Kidney epithelial cell (primary cell): ENCODE results near the gene SNRNP35. TPM values are rescaled to one million over a fixed set of nuclear protein-coding genes. Genes with fewer than 3 reads are reported as not detected.
"Not testable (repeated sequence)": the region's sequence is repeated elsewhere in the genome, so short reads cannot be mapped to it uniquely, and the experiment has no call there.

Experiments used
- DNase-seq: peaks from one replicate; pipeline ENCODE4 v3.0.0-alpha.2; 2010; ENCODE audit warnings: low read depth
- H3K27me3 ChIP-seq: 2 replicates; pipeline ENCODE4 v1.6.0; 2011; ENCODE audit warnings: low read length; ENCODE audit not compliant: control insufficient read depth, insufficient read depth
- H3K36me3 ChIP-seq: 2 replicates; pipeline ENCODE4 v1.5.1; 2011; ENCODE audit warnings: low read length; ENCODE audit not compliant: control insufficient read depth, insufficient read depth
- H3K4me3 ChIP-seq: 2 replicates; pipeline ENCODE4 v1.5.1; 2011; ENCODE audit warnings: low read depth, mild to moderate bottlenecking, control low read depth, low read length
- total RNA-seq: library from RNA; depleted of rRNA; stranded (reverse); fragments of >200 nt; gene quantifications from 2 replicates; pipeline ENCODE4 v1.2.3, GENCODE V29; 2015
- TF ChIP-seq, protein P1 (sequence below): IDR thresholded peaks from 2 replicates; pipeline ENCODE4 v1.5.1; 2011; ENCODE audit warnings: mild to moderate bottlenecking, moderate library complexity, low read length, control low read depth, inconsistent platforms; ENCODE audit not compliant: insufficient read depth, poor library complexity, severe bottlenecking

The SNRNP35 gene
- total RNA-seq, 1 donor from 2014 or later = 9.3 TPM

DNA sequence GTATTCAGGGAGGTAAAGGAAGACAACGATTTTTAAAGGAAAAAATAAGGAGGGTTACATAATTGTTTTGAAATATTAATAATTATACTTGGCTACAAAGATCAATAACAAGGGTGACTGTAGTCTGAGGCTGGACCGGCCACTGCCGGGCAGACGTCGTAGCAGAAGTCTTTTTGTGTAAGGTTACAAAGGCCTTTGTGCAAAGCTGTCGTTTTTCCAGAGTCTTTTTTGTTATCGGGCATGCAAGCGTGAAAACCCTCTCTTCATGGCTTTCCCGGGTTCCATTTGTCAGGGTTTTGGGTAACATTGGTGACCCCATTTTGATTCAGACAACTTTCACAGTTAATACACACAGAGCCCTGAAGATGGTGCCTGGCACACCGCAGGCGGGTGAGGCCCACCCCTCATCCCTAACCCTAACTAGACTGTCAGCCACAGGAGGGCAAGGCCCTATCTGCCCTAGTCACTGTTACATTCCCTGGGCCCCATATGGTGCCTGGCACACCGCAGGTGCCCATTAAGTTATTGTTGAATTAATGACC is 44.3 kb downstream of the SNRNP35 start:
- no peaks in the 10 kb centered on the region for H3K27me3 ChIP-seq
- H3K4me3 ChIP-seq = no peak overlapping the region
- H3K36me3 ChIP-seq = no peaks in the 10 kb centered on the region
- TF ChIP-seq, protein P1, sequence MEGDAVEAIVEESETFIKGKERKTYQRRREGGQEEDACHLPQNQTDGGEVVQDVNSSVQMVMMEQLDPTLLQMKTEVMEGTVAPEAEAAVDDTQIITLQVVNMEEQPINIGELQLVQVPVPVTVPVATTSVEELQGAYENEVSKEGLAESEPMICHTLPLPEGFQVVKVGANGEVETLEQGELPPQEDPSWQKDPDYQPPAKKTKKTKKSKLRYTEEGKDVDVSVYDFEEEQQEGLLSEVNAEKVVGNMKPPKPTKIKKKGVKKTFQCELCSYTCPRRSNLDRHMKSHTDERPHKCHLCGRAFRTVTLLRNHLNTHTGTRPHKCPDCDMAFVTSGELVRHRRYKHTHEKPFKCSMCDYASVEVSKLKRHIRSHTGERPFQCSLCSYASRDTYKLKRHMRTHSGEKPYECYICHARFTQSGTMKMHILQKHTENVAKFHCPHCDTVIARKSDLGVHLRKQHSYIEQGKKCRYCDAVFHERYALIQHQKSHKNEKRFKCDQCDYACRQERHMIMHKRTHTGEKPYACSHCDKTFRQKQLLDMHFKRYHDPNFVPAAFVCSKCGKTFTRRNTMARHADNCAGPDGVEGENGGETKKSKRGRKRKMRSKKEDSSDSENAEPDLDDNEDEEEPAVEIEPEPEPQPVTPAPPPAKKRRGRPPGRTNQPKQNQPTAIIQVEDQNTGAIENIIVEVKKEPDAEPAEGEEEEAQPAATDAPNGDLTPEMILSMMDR = no peak
- no peak for DNase-seq

DNA sequence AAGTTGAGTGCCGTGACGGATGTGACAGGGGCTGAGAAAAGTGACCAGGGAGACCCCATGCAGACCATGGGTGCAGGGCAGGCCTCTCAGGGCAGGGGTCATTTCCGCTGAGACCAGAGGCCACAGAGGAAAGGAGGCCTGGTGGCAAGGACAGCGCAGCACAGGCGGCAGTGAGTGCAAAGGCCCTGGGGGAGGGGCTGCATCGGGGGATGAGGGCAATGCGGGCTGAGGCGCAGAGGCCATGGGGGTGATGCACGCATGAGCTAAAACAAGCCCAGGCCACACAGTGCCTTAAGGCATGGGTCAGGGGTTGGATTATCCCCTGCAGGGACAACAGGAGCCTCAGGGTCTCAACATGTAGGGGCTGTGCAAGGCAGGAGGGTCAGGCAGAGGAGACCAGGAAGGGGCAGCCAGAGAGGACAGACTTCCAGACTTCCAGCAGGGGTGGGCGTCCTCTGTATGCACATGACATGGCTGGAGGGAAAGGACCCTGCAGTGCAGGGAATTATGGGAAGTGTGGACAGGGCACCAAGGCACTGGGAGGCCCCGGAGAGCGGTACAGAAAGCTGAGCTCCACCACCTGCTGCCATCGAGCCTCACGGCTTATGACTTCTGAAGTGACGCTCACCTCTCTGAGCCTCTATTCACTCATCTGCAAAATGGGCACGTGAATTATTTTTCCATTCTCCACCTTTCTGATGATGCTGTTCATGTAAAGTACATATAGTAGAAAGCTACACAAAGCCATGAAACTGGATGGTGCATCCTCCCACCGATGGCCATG is 48.3 kb downstream of the SNRNP35 start:
- DNase-seq = no peak
- Histone ChIP-seq H3K36me3 (peaks cover 2% of the 10 kb centered on the region), H3K4me3 (no peak overlapping the region), H3K27me3 (no peaks in the 10 kb centered on the region)
- TF ChIP-seq, protein P1 = no peak

DNA sequence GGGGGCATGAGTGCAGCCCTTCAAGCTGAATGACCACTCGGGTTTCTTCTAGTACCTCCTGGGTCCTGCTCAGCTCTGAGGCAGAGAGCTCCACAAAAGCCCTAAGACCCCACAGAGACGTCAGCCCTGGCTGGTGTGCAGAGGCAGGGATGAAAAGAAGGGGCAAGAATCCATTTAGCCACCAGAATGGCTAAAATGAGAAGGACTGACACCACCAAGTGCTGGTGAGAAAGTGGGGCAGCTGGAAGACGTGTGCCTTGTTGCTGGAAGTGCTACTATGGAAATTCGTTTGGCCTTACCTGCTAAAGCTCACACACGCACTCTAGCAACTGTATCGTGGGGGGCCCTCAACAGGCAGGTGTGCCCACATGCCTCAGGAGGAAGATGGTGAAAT is 48.9 kb downstream of the SNRNP35 start:
- Histone ChIP-seq H3K27me3 (no peaks in the 10 kb centered on the region), H3K4me3 (no peak overlapping the region), H3K36me3 (peaks cover 2% of the 10 kb centered on the region)
- TF ChIP-seq, protein P1 = no peak
- no peak for DNase-seq

DNA sequence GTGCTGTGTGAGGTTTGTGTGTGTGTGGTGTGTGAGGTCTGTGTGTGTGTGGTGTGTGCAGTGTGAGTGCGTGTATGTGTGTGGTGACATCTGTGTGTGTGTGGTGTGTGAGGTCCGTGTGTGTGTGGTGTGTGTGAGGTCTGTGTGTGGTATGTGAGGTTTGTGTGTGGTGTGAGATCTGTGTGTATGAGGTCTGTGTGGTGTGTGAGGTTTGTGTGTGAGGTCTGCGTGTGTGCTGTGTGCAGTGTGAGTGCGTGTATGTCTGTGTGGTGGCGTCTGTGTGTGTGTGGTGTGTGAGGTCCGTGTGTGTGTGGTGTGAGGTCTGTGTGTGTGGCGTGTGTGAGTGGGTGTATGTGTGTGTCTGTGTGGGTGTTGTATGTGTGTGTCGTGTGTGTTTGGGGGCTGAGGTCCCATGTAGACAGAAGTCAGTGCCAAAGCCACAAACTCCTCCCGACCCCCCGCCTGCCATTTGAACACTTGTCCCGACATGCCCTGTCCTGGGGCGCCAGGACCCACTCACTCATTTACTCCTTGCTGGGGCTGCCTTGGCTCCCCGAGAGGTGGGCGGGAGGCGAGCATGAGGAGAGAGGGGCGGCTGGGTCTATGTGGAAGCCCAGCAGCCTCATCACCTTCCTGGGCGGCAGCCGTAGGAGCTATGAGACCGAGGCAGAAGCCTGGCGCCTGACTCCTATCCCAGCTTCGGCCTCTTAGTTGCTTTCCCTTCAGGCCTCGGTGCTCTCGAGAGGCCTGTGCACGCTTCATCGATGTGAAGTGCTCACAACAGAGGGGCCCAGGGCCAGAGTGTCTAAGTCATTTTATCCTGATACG is 55.1 kb downstream of the SNRNP35 start:
- peaks cover 6% of the 10 kb centered on the region for H3K36me3 ChIP-seq
- H3K4me3 ChIP-seq = no peak overlapping the region
- TF ChIP-seq, protein P1 = no peak
- DNase-seq = no peak
- H3K27me3 ChIP-seq = no peaks in the 10 kb centered on the region

DNA sequence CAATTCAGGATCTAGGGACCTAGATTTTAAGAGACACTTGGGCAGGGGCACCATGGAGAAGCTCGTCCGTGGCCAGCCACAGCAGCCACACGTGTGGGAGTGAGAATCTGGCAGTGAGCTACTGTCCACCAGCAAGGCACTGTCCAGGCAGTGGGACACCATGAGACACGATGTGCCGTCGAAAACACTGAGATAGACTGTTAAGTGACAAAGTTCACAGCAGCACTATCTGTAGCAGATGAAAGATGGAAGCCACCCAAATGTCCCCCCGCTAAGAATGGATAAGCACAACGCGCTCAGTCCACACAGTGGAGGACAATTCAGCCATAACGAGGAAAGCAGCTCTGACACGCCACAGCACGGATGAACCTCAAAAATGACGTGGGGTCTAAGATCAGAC is 55.9 kb downstream of the SNRNP35 start:
- DNase-seq = no peak

DNA sequence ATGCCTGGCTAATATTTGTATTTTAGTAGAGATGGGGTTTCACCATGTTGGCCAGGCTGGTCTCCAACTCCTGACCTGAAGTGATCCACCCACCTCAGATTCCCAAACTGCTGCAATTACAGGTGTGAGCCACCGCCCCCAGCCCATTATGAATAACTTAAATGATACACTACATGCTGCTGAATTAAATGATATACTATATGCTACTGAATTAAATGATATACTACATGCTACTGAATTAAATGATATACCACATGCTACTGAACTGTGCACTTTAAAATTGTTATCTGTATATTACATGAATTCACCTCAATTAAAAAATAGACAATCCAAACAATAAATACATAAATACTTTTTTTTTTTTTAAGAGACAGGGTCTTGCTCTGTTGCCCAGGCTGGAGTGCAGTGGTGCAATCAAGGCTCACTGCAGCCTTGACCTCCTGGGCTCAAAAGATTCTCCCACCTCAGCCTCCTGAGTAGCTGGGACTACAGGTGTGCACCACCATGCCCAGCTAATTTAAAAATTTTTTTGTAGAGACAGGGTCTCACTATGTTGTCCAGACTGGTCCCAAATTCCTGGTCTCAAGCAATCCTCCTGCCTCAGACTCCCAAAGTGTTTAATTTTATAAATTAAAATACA is 56.8 kb downstream of the SNRNP35 start:
- not testable (repeated sequence) for DNase-seq, H3K4me3 ChIP-seq, H3K27me3 ChIP-seq, H3K36me3 ChIP-seq

More for the DNA sequence above, 55.9 kb downstream of the SNRNP35 start:
- Histone ChIP-seq H3K4me3 (no peak overlapping the region), H3K27me3 (no peaks in the 10 kb centered on the region), H3K36me3 (peaks cover 6% of the 10 kb centered on the region)
- TF ChIP-seq, protein P1 = no peak
